CD4-positive, alpha-beta T cell treated with Interferon alpha-2 for 1 hour (primary cell): ENCODE measurements around the gene PLEKHF1.
A peak's percentile ranks its signal among the peaks of the same experiment; 100 is the strongest.
"Not testable (repeated sequence)": the region's sequence is repeated elsewhere in the genome, so short reads cannot be mapped to it uniquely, and the experiment has no call there.

Experiments used
- DNase-seq, 2 donors: peaks; one replicate each; pipeline ENCODE4 v3.0.0-alpha.2; 2020 to 2022

Gene PLEKHF1

DNA sequence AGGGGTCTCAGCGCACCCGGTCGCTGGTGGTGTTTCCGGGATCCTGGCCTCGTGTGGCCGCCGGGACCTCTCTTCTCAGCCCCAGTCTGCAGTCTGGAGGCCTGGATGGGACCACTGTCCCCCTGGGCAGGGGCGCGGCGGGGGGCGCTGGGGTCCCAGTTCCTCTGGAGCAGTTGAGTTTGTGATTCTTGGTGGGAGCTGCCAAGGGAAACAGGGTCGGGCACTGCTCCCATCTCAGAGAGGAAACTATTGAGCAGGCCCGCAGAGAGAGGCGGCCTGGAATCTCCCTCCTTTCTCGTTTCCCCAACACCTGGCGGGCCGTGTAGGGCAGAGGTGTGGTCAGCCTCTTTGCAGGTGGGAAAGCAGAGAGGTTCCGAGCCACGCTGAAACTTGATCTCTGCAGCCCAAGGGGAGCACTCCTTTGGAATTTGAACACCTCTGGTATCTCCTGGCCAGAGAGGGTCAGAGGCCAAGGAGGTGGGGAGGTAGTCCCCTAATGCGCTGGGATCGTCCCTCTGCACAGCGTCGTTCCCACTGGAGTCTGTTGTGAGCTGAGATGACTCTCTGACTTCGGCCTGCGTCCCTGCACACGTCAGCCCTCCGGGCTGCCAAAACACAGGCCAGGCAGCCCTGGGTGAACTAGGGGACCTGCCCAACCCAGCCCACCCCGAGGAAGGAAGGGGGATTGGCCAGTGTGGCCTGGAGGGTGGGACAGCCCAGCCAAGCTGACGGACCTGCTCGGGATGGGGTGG lies 741 bp downstream of the PLEKHF1 start:
- DNase-seq: peak in 1 of 2 donors; percentile 41

- DNase-seq: no peak
Observed at GRCh38 chr19:29666578-29667386, 1.5 kb downstream of the PLEKHF1 start.

- DNase-seq: no peak
Observed at GRCh38 chr19:29667387-29667783, 2.1 kb downstream of the PLEKHF1 start.

DNA sequence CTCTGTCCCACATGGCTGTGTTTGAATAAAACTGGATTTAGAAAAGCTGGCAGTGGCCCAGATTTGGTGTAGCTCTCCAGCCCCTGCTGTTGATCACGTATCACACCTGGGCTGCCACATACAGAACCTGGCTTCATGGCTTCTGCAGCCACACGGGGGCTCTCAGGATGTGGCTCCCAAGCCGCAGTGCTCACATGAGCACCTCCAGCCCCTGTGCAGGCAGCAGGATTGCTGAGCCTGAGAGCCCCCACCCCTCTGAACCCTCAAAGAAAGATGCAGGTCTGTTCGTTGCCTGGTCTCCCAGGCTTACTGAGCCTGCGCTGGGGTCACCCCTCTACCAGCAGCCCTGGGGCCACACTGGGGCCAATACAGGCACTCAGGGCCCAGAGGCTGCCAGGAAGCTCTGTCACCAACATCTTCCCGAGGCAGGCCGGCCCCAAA lies 2.7 kb downstream of the PLEKHF1 start:
- DNase-seq: peak; percentile 48 to 71

- DNase-seq: no peak
Observed at GRCh38 chr19:29668746-29669609, 3.7 kb downstream of the PLEKHF1 start.

- DNase-seq: no peak
Observed at GRCh38 chr19:29670255-29670654, 5.0 kb downstream of the PLEKHF1 start.

DNA sequence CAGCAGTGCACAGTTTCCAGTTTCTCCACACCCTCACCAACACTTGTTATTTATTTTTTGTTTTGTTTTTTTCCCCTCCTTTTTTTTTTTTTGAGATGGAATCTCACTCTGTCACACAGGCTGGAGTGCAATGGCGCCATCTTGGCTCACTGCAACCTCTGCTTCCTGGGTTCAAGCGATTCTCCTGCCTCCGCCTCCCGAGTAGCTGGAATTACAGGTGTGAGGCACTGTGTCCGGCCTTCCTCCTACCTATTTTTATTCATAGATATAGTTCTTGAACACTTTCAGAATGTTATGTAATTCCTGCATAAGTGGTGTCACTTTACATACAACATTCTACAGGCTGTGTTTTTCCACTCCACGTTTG lies 5.7 kb downstream of the PLEKHF1 start:
- not testable (repeated sequence) for DNase-seq

DNA sequence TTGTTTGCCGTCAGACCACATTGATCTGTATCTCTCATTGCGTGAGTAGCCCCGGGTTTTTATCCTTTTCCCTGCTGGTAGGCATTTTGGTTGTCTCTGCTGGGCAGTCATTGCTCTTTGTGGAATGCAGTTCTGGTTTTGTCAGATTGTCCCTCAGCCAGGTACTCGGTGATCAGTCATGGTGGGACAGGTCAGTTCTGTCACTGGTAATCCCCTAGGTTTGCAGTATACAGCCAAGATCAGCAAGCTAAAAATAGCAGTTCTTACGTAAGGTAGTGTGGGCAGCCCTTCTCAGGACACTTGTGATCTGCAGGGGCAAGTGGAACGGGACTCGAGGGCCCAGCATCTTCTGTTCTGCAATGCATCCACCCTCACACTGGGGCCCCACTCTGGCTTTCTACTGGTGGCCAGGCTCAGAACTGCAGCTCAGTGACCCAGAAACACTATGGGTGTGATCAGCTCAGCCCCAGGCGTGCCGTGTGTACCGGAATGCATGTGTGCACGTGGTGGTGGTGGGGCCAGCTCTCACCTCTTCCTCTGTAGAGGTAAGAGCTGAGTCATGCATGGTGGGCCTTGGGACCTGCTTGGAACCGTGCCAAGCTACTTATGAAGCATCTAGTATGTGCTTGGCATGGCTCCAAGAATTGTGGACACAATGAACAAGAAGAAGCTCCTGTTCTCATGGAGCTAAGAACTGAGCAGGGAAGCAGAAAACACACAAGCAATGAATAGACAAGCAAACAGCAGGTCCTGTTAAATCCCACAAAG lies 6.3 kb downstream of the PLEKHF1 start:
- peak; percentile 85 to 88 for DNase-seq

- DNase-seq: no peak
Observed at GRCh38 chr19:29672319-29672932, 7.2 kb downstream of the PLEKHF1 start.

GRCh38 chr19:29672933-29673336 lies 7.7 kb downstream of the PLEKHF1 start:
- peak; percentile 83 to 86 for DNase-seq

DNA sequence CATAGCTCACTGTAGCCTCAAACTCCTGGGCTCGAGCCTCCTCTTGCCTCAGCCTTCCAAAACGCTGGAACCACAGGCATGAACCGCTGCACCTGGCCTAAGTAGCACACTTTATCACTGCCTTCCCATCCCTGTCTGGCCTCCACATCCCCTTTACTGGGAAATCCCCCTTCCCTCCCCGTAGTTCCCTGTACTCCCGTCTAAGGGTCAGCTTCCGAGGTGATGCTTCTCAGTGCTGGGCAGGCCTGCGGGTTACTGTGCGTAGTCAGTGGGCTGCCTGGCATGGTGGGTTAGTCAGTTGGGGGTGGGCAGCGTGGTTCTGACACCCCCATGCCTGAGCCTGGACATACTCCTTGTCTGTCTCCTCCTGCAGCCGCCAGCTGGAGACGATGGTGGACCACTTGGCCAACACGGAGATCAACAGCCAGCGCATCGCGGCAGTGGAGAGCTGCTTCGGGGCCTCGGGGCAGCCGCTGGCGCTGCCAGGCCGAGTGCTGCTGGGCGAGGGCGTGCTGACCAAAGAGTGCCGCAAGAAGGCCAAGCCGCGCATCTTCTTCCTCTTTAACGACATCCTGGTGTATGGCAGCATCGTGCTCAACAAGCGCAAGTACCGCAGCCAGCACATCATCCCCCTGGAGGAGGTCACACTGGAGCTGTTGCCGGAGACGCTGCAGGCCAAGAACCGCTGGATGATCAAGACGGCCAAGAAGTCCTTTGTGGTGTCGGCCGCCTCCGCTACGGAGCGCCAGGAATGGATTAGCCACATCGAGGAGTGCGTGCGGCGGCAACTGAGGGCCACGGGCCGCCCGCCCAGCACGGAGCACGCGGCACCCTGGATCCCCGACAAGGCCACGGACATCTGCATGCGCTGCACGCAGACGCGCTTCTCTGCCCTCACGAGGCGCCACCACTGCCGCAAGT lies 8.4 kb downstream of the PLEKHF1 start:
- no peak for DNase-seq

- no peak for DNase-seq
Observed at GRCh38 chr19:29674374-29675119, 9.3 kb downstream of the PLEKHF1 start.

GRCh38 chr19:29675120-29675649 lies 9.9 kb downstream of the PLEKHF1 start:
- DNase-seq: no peak

- DNase-seq: no peak
Observed at GRCh38 chr19:29675650-29676186, 10.5 kb downstream of the PLEKHF1 start.

- no peak for DNase-seq
Observed at GRCh38 chr19:29676586-29676985, 11.3 kb downstream of the PLEKHF1 start.

DNA sequence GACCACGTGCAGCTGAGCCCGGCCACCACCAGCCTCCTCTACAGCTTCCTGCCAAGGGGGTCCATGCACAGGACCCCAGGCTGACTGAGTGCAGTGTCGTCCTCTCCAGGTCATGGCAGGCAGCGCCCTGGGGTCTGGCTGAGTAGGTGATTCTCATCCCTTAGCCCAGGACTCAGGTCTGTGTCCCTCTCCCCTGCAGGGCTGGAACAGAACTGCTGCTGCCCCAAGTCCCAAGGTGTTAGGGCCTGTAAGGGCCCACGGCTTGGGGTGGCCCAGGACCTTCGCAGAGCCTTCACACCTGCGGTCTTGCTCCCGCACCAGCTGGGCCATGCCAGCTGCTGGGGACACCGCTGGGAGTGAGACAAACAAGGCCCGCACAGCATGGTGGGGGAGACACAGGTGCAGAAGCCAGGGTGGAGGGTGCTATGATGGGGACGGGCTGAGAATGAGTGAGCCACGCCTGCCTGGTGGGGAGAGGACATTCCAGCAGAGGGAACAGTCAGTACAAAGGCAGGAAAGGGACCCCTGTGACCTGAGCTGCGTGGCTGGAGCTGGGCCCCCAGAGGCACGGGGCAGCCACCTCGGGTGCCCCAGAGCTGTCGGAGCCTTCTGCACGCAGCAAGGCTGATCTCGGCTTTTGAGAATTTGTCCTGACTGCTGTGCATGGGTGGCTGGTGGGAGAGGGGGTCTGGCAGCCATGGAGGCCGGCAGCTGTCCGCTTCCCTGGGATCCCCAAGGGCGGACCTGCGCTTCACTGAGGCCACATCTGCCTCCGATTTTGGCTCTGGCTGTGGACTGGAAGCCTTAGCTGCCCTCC lies 11.9 kb downstream of the PLEKHF1 start:
- no peak for DNase-seq

- DNase-seq: no peak
Observed at GRCh38 chr19:29678484-29679106, 13.3 kb downstream of the PLEKHF1 start.

DNA sequence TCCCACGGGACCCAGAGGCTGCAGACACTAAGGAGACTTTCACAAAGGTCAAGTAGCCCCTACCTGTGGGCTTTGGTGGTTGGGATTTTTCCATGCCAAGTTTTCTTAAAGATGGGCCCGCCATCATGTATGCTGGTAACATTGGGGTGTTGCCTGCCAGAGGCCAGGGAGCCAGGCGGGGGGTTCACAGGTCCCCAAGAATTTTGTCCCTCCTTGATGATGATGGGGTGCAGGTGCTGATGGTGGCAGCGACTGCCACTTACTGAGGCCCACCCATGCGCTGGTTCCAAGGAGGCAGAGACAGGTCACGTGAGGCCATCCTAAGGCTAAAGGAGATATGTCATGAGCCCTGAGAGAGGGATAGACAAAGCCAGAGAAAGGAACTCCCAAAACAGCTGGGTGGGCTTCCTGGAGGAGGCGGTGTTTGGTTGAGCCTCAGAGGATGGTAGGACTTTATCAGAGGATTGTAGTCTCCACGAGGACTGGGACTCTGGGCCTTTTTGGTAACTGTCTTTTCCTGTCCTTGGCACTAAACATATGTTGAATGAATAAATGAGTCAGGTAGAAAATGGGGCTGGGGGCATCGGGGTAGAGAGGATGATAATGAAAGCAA lies 14.4 kb downstream of the PLEKHF1 start:
- DNase-seq: no peak
